ENCODE results near the gene PSMD11.

GRCh38 chr17:32484628-32485027 is 40.3 kb downstream of the PSMD11 start:
- TF ChIP-seq POLR2AphosphoS5 (IDR thresholded peaks at IDR 0.05; ENCODE audit: low read depth, low read length) (no peak), REST (IDR thresholded peaks at IDR 0.05; ENCODE audit: insufficient read depth in 1 of 2, low read depth in 2 of 2, low read length in 2 of 2) (no peak)

Measured in PFSK-1 (cell line).